A549 (cell line): ENCODE data around the gene NEUROG1. TPM values are rescaled to one million over a fixed set of nuclear protein-coding genes. Genes with fewer than 3 reads are reported as not detected.
"Not testable (repeated sequence)": the region's sequence is repeated elsewhere in the genome, so short reads cannot be mapped to it uniquely, and the experiment has no call there.

ENCODE experiments used
- ATAC-seq, 2 experiments: fragments of 200-7000 bp in 1 of 2; fragments of >200 bp in 1 of 2; cut with Nextera tagmentation in 1 of 2; cut with Tn5 transposase in 1 of 2; 3 replicates each; pipeline versions ENCODE4 v1.8.0 to v1.9.1; 2018 to 2020; ENCODE audit warnings: mild to moderate bottlenecking in 1 of 2, moderate library complexity in 1 of 2
- CTCF ChIA-PET: fragments of 300-600 bp; sonication (Branson Sonifier 250); formaldehyde crosslinking; extraction: SDS; loops from one replicate; lab custom pipeline; 2021; ENCODE audit warnings: antibody characterized with exemption, inconsistent platforms; lab: Yijun Ruan, JAX
- POLR2A ChIA-PET: fragments of 350-600 bp; formaldehyde crosslinking; extraction: SDS; loops from one replicate; lab custom pipeline; 2021; ENCODE audit warnings: antibody characterized with exemption, inconsistent platforms; lab: Yijun Ruan, JAX
- DNase-seq, 2 experiments: peaks; one replicate each; pipeline versions ENCODE4 v3.0.0 to v3.0.0-alpha.2; 2011 to 2016; ENCODE audit warnings: low read depth in 1 of 2, low spot score in 1 of 2
- FAIRE-seq: peaks from 2 replicates; lab custom pipeline; 2011; peaks lifted over from hg19 to GRCh38; lab: Jason Lieb, UNC
- H3K27ac ChIP-seq, 2 experiments: fragments of >200 bp; sonication (Bioruptor Twin); formaldehyde crosslinking; 3 replicates each; pipeline ENCODE4 v1.5.1; 2016 to 2017
- H3K4me1 ChIP-seq: fragments of >200 bp; sonication (Bioruptor Twin); formaldehyde crosslinking; 3 replicates; pipeline ENCODE4 v1.6.1; 2016
- H3K4me2 ChIP-seq: fragments of >200 bp; sonication (Bioruptor Twin); formaldehyde crosslinking; 3 replicates; pipeline ENCODE4 v1.6.1; 2016
- H3K4me3 ChIP-seq: fragments of >200 bp; sonication (Bioruptor Twin); formaldehyde crosslinking; 3 replicates; pipeline ENCODE4 v1.5.1; 2016
- H3K9me3 ChIP-seq: fragments of >200 bp; sonication (Bioruptor Twin); formaldehyde crosslinking; 3 replicates; pipeline ENCODE4 v1.6.1; 2016
- BCL3 ChIP-seq: fragments of >200 bp; sonication (Bioruptor Twin); formaldehyde crosslinking; IDR thresholded peaks from 3 replicates; pipeline ENCODE4 v1.6.1; 2016
- BHLHE40 ChIP-seq: IDR thresholded peaks from 2 replicates; pipeline ENCODE4 v1.6.1; 2012; ENCODE audit warnings: low read depth, low read length, inconsistent platforms
- CBX8 ChIP-seq: fragments of 200-600 bp; sonication (generic); IDR thresholded peaks from 2 replicates; pipeline ENCODE4 v1.6.1; 2016
- CEBPB ChIP-seq, 2 experiments: fragments of >200 bp in 1 of 2; sonication (Bioruptor Twin) in 1 of 2; formaldehyde crosslinking in 1 of 2; IDR thresholded peaks; 2 replicates each; pipeline ENCODE4 v1.6.1; 2012 to 2016
- HDAC2 ChIP-seq: fragments of 200-600 bp; sonication (generic); IDR thresholded peaks from 2 replicates; pipeline ENCODE4 v1.6.1; 2016
- HOXB13 ChIP-seq: fragments of 250-450 bp; sonication (Bioruptor Pico); IDR thresholded peaks from 2 replicates; pipeline ENCODE4 v1.5.0; 2020; ENCODE audit warnings: low read depth, mild to moderate bottlenecking, moderate library complexity
- JUNB ChIP-seq: fragments of >200 bp; sonication (Bioruptor Twin); formaldehyde crosslinking; IDR thresholded peaks from 2 replicates; pipeline ENCODE4 v1.6.1; 2016
- MAX ChIP-seq: IDR thresholded peaks from 2 replicates; pipeline ENCODE4 v1.6.1; 2012
- NPAS2 ChIP-seq: fragments of 250-450 bp; sonication (Bioruptor Pico); IDR thresholded peaks from 2 replicates; pipeline ENCODE4 v1.8.0; 2022; ENCODE audit warnings: mild to moderate bottlenecking, moderate library complexity, borderline replicate concordance
- NR3C1 ChIP-seq: fragments of >200 bp; sonication (Bioruptor Twin); formaldehyde crosslinking; IDR thresholded peaks from 3 replicates; pipeline ENCODE4 v1.6.1; 2017
- POLR2AphosphoS2 ChIP-seq: conservative IDR thresholded peaks from 2 replicates; pipeline ENCODE4 v1.6.1; 2012; ENCODE audit warnings: low read length, improper control_type of control experiment, inconsistent platforms
- RFX5 ChIP-seq: fragments of 450-650 bp; IDR thresholded peaks from 2 replicates; pipeline ENCODE4 v1.7.1; 2014; ENCODE audit warnings: antibody characterized with exemption, mild to moderate bottlenecking, moderate library complexity
- TP53 ChIP-seq: fragments of 250-450 bp; sonication (Bioruptor Pico); IDR thresholded peaks from 2 replicates; pipeline ENCODE4 v1.5.0; 2021; ENCODE audit warnings: mild to moderate bottlenecking, moderate library complexity
- ZFP36 ChIP-seq: fragments of 450-650 bp; IDR thresholded peaks from 2 replicates; pipeline ENCODE4 v1.6.1; 2014; ENCODE audit warnings: borderline replicate concordance; ENCODE audit not compliant: partially characterized antibody
- ZSCAN20 ChIP-seq: fragments of 250-450 bp; sonication (Bioruptor Pico); IDR thresholded peaks from 2 replicates; pipeline ENCODE4 v1.8.0; 2022; ENCODE audit warnings: mild to moderate bottlenecking, moderate library complexity
- WGBS: methylation state at CpG from one replicate; pipeline ENCODE4 v1.1.6; 2017; ENCODE audit errors: missing lambda C conversion rate; 5-methylcytosine and 5-hydroxymethylcytosine counted together
- polyA plus RNA-seq, 4 experiments: library from polyadenylated mRNA; depleted of rRNA in 3 of 4; stranded (reverse); fragments of >200 nt; fragmentation: RNase III in 1 of 4; extraction: RNeasy Plus Mini Kit Qiagen cat#74134 plus additional on column Dnase treatment in 1 of 4; gene quantifications; 2 replicates in 3 of 4; 3 replicates in 1 of 4; pipeline ENCODE4 v1.2.3, GENCODE V29; 2011 to 2017

Gene NEUROG1
- polyA plus RNA-seq, 2 of the 4 experiments (the other 2 are of a cell fraction) = not detected

DNA sequence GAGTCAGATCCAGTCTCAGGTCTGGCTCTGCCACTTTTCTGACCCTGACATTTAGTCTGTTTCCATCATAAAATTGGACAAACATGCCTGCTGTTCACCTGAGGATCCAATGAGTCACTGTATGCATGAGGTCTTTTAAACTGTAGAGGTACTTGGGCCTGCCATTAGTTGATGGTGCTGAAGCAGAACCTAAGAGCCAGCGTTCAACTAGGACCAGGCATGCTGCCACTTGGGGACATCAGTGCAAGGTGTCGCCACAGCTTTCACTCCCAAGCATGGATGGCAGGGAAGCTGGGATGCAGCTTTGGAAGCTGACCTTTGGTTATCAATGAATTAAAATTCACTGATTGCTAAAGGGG, 37.1 kb downstream of the NEUROG1 start:
- Histone ChIP-seq H3K4me1 (peaks cover 6% of the 10 kb centered on the region; the same call in 2 of the 3 replicates), H3K9me3 (no peaks in the 10 kb centered on the region), H3K4me3 (no peak overlapping the region), H3K27ac (no peak overlapping the region), H3K4me2 (no peak overlapping the region)
- WGBS = 86% methylated on average over 2 of the region's 2 CpGs
- no peak for FAIRE-seq
- ChIA-PET POLR2A (no interaction called here), CTCF (interaction anchor here (1.6 to 2.4 kb wide), 3 partner anchors 26 to 68 kb away, joined by 4 to 6 read pairs (median 4); no protein-coding TSS in a partner anchor)
- ATAC-seq = no peak
- no peak for DNase-seq
- TF ChIP-seq ZSCAN20 (CRISPR knock-in tag) (no peak), JUNB (no peak), CBX8 (no peak), POLR2AphosphoS2 (no peak)

DNA sequence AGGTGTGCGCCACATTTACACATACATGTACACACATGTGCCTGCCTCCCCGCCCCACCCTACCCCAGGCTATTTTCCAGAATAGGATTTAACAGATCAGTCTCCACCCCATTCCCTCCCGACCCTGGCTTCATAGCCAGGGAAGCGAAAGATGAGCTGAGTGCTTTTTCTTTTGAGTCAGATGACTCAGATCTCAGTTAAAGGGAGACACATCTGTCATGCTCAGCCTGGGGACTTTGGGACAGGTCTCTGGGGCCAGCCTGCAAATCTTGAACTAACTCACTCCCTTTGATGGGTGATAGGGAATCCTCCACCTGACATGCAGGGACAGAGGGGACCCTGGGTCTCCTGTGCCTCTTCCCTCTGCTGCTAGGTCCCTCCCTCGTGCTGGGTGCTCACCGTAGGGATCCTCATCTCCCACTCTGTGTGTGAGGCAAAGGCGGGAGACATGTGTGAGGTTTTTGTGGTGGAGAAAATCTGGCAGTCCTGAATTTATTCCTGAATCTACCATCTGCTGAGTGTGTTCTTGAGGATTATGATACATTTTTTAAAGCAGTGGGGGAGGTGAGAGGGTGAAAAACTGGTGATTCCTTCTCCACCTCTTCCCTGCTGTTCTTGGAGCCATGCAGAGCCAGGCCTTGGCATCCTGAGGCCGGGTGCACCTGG, 37.7 kb downstream of the NEUROG1 start:
- H3K9me3 ChIP-seq = no peaks in the 10 kb centered on the region
- ChIA-PET POLR2A (no interaction called here), CTCF (interaction anchor here (1.6 kb wide), 1 partner anchor 68 kb away, joined by 4 read pairs; no protein-coding TSS in a partner anchor)
- no peak for FAIRE-seq
- ATAC-seq = 0 out of 6 replicates have a peak, but pooled peaks of 1 of the 2 experiments have one; percentile 31
- no peak overlapping the region for H3K4me3 ChIP-seq
- TF ChIP-seq HDAC2 (no peak), CEBPB (IDR thresholded peaks at IDR 0.05) (no peak), HOXB13 (CRISPR knock-in tag) (no peak), NR3C1 (no peak), ZFP36 (no peak), BHLHE40 (no peak), BCL3 (no peak), MAX (no peak), TP53 (CRISPR knock-in tag) (no peak), RFX5 (no peak)
- no peak overlapping the region for H3K4me2 ChIP-seq
- no peak for DNase-seq
- H3K27ac ChIP-seq = no peak overlapping the region
- 57% methylated on average over 7 of the region's 8 CpGs for WGBS
- peaks cover 11% of the 10 kb centered on the region; the same call in 2 of the 3 replicates for H3K4me1 ChIP-seq

- FAIRE-seq, H3K27ac ChIP-seq, DNase-seq, H3K9me3 ChIP-seq, H3K4me2 ChIP-seq, H3K4me3 ChIP-seq, ATAC-seq, POLR2A ChIA-PET: not testable (repeated sequence)
- CTCF ChIA-PET = interaction anchor here (0.5 to 6.1 kb wide), 6 partner anchors 13 to 337 kb away, joined by 3 to 43 read pairs (median 5); no protein-coding TSS in a partner anchor
- peaks cover 19% of the 10 kb centered on the region; the same call in 2 of the 3 replicates for H3K4me1 ChIP-seq
- WGBS = 59% methylated on average over 4 of the region's 4 CpGs
Observed at GRCh38 chr5:135495531-135495930, 40.2 kb downstream of the NEUROG1 start.

GRCh38 chr5:135494196-135494595, 41.6 kb downstream of the NEUROG1 start:
- Histone ChIP-seq H3K4me2 (no peak overlapping the region), H3K4me1 (peaks cover 22% of the 10 kb centered on the region; the same call in 2 of the 3 replicates), H3K27ac (peak overlapping the region in 1 of 2 experiments; percentile 79; a peak in 3 of 6 replicates)
- ATAC-seq = no peak
- FAIRE-seq = no peak
- POLR2A ChIA-PET = no interaction called here
- TF ChIP-seq NPAS2 = no peak
- TF ChIP-seq, all 56 proteins: peak for 0
- DNase-seq = no peak
- Histone ChIP-seq H3K4me3 (no peak overlapping the region), H3K9me3 (no peaks in the 10 kb centered on the region)
- 90% methylated on average over 5 of the region's 5 CpGs for WGBS
- CTCF ChIA-PET = interaction anchor here (1.0 to 6.1 kb wide), 9 partner anchors 12 to 67 kb away, joined by 3 to 43 read pairs (median 5); no protein-coding TSS in a partner anchor
